Stimulated activated CD8-positive, alpha-beta memory T cell treated with anti-CD3 and anti-CD28 coated beads, Interleukin-15, amount 100 ng/mL, for 1 hour (primary cell): Measurements from ENCODE around the gene MTURN.

Experiments
- DNase-seq: peaks from one replicate; pipeline ENCODE4 v3.0.0-alpha.2; 2020; ENCODE audit warnings: low read depth

The MTURN gene

GRCh38 chr7:30162133-30162532, 27.3 kb downstream of the MTURN start:
- DNase-seq, result no peak

- DNase-seq, result no peak
Observed at GRCh38 chr7:30162622-30163124, 27.9 kb downstream of the MTURN start.

- no peak for DNase-seq
Observed at GRCh38 chr7:30163231-30163894, 28.6 kb downstream of the MTURN start.

- DNase-seq, result no peak
Observed at GRCh38 chr7:30164567-30164966, 29.8 kb downstream of the MTURN start.

GRCh38 chr7:30165590-30165989, 30.8 kb downstream of the MTURN start:
- DNase-seq, result no peak

- DNase-seq, result no peak
Observed at GRCh38 chr7:30166155-30166840, 31.5 kb downstream of the MTURN start.

- no peak for DNase-seq
Observed at GRCh38 chr7:30166841-30167235, 32.1 kb downstream of the MTURN start.

GRCh38 chr7:30167901-30168300, 33.1 kb downstream of the MTURN start:
- no peak for DNase-seq

- no peak for DNase-seq
Observed at GRCh38 chr7:30168835-30169573, 34.2 kb downstream of the MTURN start.

GRCh38 chr7:30169579-30169978, 34.8 kb downstream of the MTURN start:
- DNase-seq, result no peak

GRCh38 chr7:30170476-30171205, 35.9 kb downstream of the MTURN start:
- DNase-seq, result no peak

GRCh38 chr7:30171766-30172447, 37.1 kb downstream of the MTURN start:
- no peak for DNase-seq

GRCh38 chr7:30172451-30172850, 37.7 kb downstream of the MTURN start:
- no peak for DNase-seq

GRCh38 chr7:30173058-30173897, 38.5 kb downstream of the MTURN start:
- DNase-seq, result no peak

- DNase-seq, result no peak
Observed at GRCh38 chr7:30175180-30175579, 40.4 kb downstream of the MTURN start.

GRCh38 chr7:30175636-30176147, 40.9 kb downstream of the MTURN start:
- no peak for DNase-seq

GRCh38 chr7:30176463-30177109, 41.8 kb downstream of the MTURN start:
- DNase-seq, result no peak

- no peak for DNase-seq
Observed at GRCh38 chr7:30177186-30177585, 42.4 kb downstream of the MTURN start.

GRCh38 chr7:30177965-30178364, 43.2 kb downstream of the MTURN start:
- DNase-seq, result no peak
